Testis (tissue), 2 donors: ENCODE results near the gene FCRL5.

ENCODE experiments used
- POLR2A ChIP-seq: fragments of 450-650 bp; IDR thresholded peaks from one replicate; pipeline ENCODE4 v1.6.1; 2017; ENCODE audit warnings: antibody characterized with exemption, mild to moderate bottlenecking, moderate library complexity
- TF ChIP-seq, protein P1 (sequence below), 3 experiments: fragments of 450-650 bp in 2 of 3; fragments of 200-600 bp in 1 of 3; sonication (generic) in 1 of 3; IDR thresholded peaks; one replicate each; pipeline ENCODE4 v1.5.1; 2016 to 2019; ENCODE audit warnings: antibody characterized with exemption in 3 of 3, mild to moderate bottlenecking in 2 of 3, moderate library complexity in 1 of 3

DNA sequence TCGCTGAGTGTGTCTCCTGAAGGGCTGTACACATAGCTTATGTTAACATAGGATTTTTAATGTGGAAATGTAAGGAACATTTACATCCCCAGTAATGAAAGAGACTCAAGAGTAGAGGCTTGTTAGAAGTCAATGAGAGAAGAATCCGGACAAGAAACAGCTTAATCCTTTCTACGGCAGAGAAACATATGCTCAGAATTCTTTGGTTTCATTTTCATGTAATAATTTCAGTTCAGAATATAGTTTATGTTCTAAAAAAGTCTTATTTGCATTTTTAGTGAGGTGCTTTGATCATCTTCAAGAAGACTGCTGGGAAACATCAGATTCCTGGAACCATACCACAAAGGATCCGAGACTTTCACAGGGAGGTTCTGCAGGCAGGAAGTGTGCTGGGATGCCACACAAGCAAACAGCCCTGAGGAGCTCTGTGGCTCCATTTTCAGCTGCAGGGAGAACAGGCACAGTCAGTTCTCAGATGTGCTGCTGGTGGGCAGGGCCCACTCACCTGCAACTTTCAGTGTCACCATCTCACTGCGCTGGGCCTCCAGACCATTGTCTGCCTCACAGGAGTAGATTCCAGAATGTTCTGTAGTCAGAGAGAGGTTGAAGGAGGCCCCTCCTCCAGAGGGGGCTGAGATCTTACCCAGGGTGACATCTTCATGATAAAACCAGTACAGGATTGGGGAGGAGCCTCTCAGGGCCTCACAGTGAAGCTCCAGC lies 28.4 kb downstream of the FCRL5 start:
- TF ChIP-seq, protein P1, sequence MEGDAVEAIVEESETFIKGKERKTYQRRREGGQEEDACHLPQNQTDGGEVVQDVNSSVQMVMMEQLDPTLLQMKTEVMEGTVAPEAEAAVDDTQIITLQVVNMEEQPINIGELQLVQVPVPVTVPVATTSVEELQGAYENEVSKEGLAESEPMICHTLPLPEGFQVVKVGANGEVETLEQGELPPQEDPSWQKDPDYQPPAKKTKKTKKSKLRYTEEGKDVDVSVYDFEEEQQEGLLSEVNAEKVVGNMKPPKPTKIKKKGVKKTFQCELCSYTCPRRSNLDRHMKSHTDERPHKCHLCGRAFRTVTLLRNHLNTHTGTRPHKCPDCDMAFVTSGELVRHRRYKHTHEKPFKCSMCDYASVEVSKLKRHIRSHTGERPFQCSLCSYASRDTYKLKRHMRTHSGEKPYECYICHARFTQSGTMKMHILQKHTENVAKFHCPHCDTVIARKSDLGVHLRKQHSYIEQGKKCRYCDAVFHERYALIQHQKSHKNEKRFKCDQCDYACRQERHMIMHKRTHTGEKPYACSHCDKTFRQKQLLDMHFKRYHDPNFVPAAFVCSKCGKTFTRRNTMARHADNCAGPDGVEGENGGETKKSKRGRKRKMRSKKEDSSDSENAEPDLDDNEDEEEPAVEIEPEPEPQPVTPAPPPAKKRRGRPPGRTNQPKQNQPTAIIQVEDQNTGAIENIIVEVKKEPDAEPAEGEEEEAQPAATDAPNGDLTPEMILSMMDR (IDR thresholded peaks at IDR 0.05) = no peak
- no peak for TF ChIP-seq POLR2A
